DMS 273 treated with DMSO at 0.1 percent for 48 hours (cell line): ENCODE measurements around the gene NCOA7.
"Not testable (repeated sequence)": the region's sequence is repeated elsewhere in the genome, so short reads cannot be mapped to it uniquely, and the experiment has no call there.

Experiments used
- DNase-seq: peaks from one replicate; lab custom pipeline; 2025; lab: John Stamatoyannopoulos, UW

Gene NCOA7

GRCh38 chr6:125841356-125842090 is 50.8 kb downstream of the NCOA7 start:
- no peak for DNase-seq

GRCh38 chr6:125842091-125842626 is 51.4 kb downstream of the NCOA7 start:
- DNase-seq, result no peak

- no peak for DNase-seq
Observed at GRCh38 chr6:125843593-125843992, 52.8 kb downstream of the NCOA7 start.

- DNase-seq, result no peak
Observed at GRCh38 chr6:125844989-125845388, 54.2 kb downstream of the NCOA7 start.

DNA sequence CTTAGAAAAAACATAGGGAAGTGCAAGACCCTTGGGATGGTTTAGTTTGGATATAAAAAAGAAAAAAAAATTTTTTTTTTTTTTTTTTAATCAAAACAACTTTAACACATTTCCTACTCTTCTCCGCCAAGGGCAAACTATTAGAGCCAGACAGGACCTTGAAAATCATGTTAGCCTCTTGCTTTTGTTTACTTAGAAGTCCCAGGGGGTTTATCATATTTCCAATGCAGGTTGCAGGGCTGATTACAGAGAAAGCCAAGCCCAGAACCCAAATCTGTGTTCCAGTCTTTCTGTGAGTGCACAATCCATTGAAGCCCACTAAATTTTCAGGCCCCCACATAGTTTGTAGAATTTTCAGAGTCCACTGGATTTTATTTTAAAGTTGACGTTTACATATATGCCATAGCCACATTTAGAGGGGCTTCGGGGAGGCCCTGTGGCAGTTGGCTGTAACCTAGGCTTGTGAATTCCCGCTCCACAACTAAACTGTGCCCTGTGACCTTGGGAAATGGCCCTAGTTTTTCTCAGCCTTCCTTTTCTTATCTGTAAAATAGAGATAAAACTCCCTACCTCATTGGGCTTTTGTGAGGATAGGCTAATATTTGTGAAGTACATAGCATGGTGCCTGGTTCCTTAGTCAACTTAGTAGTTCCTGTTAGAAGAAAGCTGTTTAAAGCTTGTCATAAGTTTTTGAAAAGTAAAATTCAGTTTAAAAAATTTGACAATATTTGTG is 55.7 kb downstream of the NCOA7 start:
- DNase-seq, result peak; percentile 16

DNA sequence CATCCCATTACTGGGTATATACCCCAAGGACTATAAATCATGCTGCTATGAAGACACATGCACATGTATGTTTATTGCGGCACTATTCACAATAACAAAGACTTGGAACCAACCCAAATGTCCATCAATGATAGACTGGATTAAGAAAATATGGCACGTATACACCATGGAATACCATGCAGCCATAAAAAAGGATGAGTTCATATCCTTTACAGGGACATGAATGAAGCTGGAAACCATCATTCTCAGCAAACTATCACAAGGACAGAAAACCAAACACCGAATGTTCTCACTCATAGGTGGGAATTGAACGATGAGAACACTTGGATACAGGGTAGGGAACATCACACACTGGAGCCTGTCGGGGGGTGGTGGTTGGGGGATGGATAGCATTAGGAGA is 57.5 kb downstream of the NCOA7 start:
- not testable (repeated sequence) for DNase-seq

- no peak for DNase-seq
Observed at GRCh38 chr6:125850361-125850760, 59.6 kb downstream of the NCOA7 start.

DNA sequence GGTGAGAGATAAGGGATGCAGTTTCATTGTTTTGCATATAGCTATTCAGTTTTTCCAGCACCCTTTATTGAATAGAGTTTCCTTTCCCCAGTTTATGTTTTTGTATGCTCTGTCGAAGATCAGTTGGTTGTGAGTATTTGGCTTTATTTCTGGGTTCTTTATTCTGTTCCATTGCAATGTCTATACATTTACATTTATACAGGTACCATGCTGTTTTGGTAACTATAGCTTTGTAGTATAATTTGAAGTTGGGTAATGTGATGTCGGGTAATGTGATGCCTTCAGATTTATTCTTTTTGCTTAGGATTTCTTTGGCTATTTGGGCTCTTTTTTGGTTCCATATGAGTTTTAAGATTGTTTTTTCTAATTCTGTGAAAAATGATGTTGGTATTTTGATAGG is 61.8 kb downstream of the NCOA7 start:
- DNase-seq, result no peak

- DNase-seq, result no peak
Observed at GRCh38 chr6:125853168-125853567, 62.4 kb downstream of the NCOA7 start.

GRCh38 chr6:125853756-125854155 is 63.0 kb downstream of the NCOA7 start:
- no peak for DNase-seq

DNA sequence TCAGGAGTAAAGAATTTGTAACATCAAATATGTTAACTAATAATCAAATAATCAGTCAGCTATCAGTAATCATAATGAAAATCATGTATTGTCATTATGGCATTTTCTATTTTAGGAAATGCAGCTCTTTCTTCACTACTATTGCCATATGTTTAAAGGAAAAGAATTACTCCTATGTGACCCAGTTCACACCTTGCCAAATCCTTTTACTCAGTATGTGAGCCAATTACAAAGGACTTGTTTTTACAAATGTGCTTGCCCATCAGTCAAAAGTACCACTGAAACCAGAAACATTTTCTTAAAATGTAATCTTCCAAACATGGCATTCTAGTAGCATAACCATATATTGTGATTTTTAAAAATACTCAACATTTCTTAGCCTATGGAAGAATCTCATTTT is 63.6 kb downstream of the NCOA7 start:
- DNase-seq, result no peak

DNA sequence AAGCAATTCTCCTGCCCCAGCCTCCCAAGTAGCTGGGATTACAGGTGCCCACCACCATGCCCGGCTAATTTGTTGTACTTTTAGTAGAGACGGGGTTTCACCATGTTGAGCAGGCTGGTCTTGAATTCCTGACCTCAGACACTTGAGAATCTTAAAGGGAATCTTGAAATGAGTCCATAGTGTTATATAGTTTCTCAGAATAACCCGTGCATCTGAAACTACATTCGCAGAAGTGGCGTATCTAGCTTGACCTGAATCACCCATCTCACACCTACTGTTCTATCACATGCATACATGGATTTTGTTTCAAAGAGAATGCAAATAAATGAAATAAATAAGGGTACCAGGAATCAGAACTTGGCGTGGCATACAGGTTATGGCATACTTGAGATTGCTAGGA is 65.0 kb downstream of the NCOA7 start:
- no peak for DNase-seq

DNA sequence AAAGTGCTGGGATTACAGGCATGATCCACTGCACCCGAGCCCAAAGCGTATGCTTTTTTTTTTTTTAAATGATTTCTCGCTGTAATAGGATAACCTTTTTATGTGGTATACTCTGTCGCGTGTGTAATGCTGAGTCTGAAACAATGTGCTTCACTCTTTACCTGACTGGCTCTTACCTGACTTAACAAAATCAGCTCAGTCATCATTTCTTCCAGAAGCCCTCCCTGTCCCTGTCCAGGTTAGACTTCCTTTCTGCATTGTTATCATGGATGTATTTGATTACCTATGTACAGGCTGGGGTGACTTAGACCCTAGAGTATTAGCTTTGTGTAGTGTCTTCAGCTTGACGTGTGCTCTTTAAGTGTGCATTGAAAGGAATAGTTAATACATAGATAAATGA is 67.1 kb downstream of the NCOA7 start:
- no peak for DNase-seq

DNA sequence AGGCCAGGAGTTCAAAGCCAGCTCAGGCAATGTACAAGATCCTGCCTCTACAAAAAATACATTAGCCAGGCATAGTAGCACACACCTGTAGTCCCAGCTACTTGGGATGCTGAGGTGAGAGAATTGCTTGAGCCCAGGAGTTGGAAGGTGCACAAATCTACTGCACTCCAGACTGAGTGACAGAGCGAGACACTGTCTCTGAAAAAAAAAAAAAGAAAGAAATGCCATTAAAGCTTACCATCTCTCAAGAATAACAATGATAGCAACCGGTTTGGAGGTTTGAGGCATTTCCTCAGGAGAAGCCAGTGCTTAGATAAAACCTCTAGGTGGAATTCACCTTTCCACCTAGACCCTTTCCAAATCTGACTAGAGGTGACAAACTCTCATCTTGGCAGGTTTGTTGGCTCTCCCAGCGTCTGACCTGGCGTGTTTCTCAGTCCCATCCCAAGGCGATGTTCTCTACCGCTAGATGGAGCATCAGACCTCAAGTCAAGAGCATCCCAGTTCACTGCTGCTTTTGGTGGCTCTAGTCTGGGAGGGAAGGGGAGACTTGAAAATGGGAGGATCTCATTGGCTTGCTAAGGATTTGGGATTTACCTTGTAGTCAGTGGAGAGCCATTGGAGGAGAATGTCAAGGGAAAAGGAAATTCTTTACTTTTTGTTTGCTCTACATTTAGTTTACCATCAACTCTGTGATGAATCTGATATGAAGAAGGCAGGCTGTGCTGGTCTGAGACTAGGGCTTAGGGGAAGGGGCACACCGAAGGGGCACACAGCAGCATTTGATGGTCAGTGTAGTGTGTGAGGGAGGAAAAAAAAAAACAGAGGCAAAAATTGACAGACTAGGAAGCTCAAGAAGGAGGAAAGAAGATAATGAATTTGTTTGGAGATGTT is 67.9 kb downstream of the NCOA7 start:
- no peak for DNase-seq

- DNase-seq, result no peak
Observed at GRCh38 chr6:125859727-125860126, 69.0 kb downstream of the NCOA7 start.

DNA sequence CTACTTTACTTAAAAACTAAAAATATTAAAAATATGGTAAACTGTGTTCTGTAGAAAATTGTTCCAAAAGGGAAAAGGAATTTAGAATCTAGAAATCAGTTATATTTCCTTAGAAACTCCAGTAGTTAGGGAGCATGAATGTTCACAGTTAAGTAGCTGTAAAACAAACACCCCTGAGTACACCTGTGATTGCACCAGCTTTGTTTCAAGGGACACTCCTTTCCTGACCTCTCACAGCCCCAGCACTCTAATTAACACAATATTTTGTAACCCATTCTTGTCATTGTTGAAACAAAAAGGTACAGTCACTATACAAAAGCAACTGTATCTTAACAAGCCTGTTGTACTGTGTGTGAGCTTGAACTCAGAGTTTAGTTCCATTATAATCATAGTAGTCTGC is 72.3 kb downstream of the NCOA7 start:
- DNase-seq, result no peak

DNA sequence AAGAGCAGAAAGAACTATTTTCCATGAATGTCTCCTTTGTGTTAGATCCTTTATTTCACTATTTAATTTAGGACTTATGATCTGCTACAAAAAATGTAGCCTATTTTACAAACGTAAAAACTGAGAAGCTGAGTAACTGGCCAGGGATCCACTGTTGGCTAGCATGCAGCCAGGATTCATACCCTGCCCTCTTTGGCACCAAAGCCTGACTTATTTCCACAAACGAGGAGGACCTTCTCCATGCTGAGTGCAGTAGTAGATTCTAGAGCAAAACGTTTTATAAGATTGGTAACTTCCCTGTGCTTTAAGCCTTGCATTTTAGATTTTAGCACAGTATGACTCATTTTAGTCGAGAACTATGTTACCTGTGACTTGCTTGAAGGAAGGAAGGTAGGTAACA is 74.3 kb downstream of the NCOA7 start:
- DNase-seq, result no peak

- peak; percentile 74 for DNase-seq
Observed at GRCh38 chr6:125866433-125866832, 75.7 kb downstream of the NCOA7 start.

- DNase-seq, result no peak
Observed at GRCh38 chr6:125867483-125867942, 76.8 kb downstream of the NCOA7 start.

DNA sequence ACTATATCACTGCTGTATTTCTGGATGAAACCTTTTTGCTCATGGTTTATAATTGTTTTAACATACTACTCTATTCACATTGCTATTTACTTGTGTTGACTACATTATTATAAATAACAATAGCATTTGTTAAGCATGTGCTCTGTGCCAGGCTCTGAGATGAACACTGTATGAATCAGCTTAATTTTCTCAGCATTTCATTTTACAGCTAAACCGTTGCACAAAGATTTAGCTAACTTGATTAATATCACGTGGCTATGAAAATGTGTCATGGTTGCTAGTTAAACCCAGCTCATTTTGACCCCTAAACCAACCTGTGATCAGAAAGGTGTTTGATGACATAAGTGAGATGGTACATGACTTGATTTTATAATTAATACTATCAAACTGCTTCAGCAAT is 77.5 kb downstream of the NCOA7 start:
- no peak for DNase-seq

DNA sequence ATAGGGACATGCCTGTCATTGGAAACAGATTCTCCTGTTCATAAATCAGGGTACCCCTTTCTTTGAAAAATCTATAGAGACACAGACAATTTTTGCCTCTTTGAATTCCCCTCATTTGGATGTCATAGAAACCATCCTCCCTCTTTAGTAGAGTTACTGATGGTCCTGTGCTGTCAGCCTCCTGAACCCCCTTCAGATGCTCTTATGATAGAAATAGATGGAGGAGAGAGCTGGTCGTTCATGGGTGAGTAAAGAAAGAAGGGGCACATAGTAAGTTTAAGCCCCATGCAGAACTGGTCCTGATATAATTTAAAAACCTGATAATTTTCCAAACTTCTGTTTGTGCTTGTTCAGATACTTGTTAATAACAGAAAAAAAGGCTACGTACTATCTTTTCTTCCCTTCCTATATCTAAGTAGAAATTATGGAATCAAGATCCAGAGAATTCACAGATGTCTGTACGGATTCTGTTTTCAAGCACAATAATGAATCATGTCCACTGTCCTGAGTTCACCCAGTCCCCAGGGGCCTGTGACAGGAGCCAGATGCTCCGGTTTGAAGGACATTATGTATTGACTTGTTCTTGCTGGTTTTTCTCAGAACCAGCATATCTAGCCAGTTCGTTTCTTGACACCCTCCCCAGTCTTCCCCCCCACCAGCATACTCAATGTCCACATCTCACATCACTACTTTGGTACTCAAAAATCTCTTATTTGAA is 78.1 kb downstream of the NCOA7 start:
- DNase-seq, result no peak

GRCh38 chr6:125869427-125869826 is 78.7 kb downstream of the NCOA7 start:
- no peak for DNase-seq
